K562 (cell line): Measurements from ENCODE around the gene MSRB2. TPM values are rescaled to one million over a fixed set of nuclear protein-coding genes. Genes with fewer than 3 reads are reported as not detected.

ENCODE experiments used
- ASH1L ChIP-seq: fragments of 450-650 bp; IDR thresholded peaks from 2 replicates; pipeline ENCODE4 v1.6.1; 2018; ENCODE audit warnings: borderline replicate concordance, mild to moderate bottlenecking, low read depth; ENCODE audit not compliant: partially characterized antibody
- BCL6 ChIP-seq: fragments of 250-450 bp; sonication (Bioruptor Pico); IDR thresholded peaks from 2 replicates; pipeline ENCODE4 v1.4.0; 2020
- CBX5 ChIP-seq: IDR thresholded peaks from 2 replicates; pipeline ENCODE4 v1.6.1; 2014; ENCODE audit warnings: low read depth, borderline replicate concordance
- CREB5 ChIP-seq: fragments of 250-450 bp; sonication (Bioruptor Pico); IDR thresholded peaks from 2 replicates; pipeline ENCODE4 v1.5.0; 2020; ENCODE audit warnings: mild to moderate bottlenecking
- DACH1 ChIP-seq: fragments of 450-650 bp; IDR thresholded peaks from 2 replicates; pipeline ENCODE4 v1.6.1; 2018; ENCODE audit not compliant: partially characterized antibody
- ETV1 ChIP-seq: fragments of 450-650 bp; conservative IDR thresholded peaks from 2 replicates; pipeline ENCODE4 v1.6.1; 2016; ENCODE audit warnings: missing genetic modification characterization, control low read depth, low read depth, missing compliant biosample characterization
- FOXA1 ChIP-seq: fragments of 450-650 bp; IDR thresholded peaks from 2 replicates; pipeline ENCODE4 v1.6.1; 2016; ENCODE audit warnings: mild to moderate bottlenecking, borderline replicate concordance
- GATA2 ChIP-seq: sonication (generic); formaldehyde crosslinking; IDR thresholded peaks from 2 replicates; pipeline ENCODE4 v1.4.0; 2020; ENCODE audit warnings: mild to moderate bottlenecking, missing genetic modification reagents
- HEY1 ChIP-seq: fragments of 250-450 bp; sonication (Bioruptor Pico); IDR thresholded peaks from 2 replicates; pipeline ENCODE4 v1.5.0; 2020; ENCODE audit warnings: mild to moderate bottlenecking, moderate library complexity, borderline replicate concordance
- KDM5B ChIP-seq: fragments of 200-600 bp; sonication (generic); IDR thresholded peaks from 2 replicates; pipeline ENCODE4 v1.6.1; 2012; ENCODE audit warnings: low read depth, mild to moderate bottlenecking, moderate library complexity, low read length, control low read depth, inconsistent platforms; ENCODE audit not compliant: insufficient replicate concordance
- LARP7 ChIP-seq: fragments of 450-650 bp; IDR thresholded peaks from 2 replicates; pipeline ENCODE4 v1.6.1; 2016
- LCOR ChIP-seq: sonication (generic); formaldehyde crosslinking; IDR thresholded peaks from 2 replicates; pipeline ENCODE4 v1.8.0; 2022; ENCODE audit warnings: mild to moderate bottlenecking, missing genetic modification reagents
- NCOA6 ChIP-seq: fragments of 450-650 bp; IDR thresholded peaks from 2 replicates; pipeline ENCODE4 v1.6.1; 2017; ENCODE audit warnings: mild to moderate bottlenecking
- NELFE ChIP-seq: IDR thresholded peaks from 2 replicates; pipeline ENCODE4 v1.6.1; 2011; ENCODE audit warnings: mild to moderate bottlenecking; ENCODE audit not compliant: insufficient read depth, insufficient read length
- NFXL1 ChIP-seq: fragments of 450-650 bp; formaldehyde crosslinking; IDR thresholded peaks from 2 replicates; pipeline ENCODE4 v1.4.0; 2021; ENCODE audit warnings: mild to moderate bottlenecking
- PRMT5 ChIP-seq: sonication (generic); formaldehyde crosslinking; IDR thresholded peaks from 2 replicates; pipeline ENCODE4 v1.5.0; 2020; ENCODE audit warnings: missing genetic modification reagents
- RBM17 ChIP-seq: fragments of 200-400 bp; formaldehyde crosslinking; IDR thresholded peaks from 2 replicates; pipeline ENCODE4 v1.6.1; 2017; ENCODE audit warnings: low read depth, mild to moderate bottlenecking, low read length, borderline replicate concordance
- RFX1 ChIP-seq: fragments of 450-650 bp; IDR thresholded peaks from 2 replicates; pipeline ENCODE4 v1.6.1; 2016; ENCODE audit warnings: mild to moderate bottlenecking, moderate library complexity
- SAFB ChIP-seq: fragments of 200-400 bp; formaldehyde crosslinking; IDR thresholded peaks from 2 replicates; pipeline ENCODE4 v1.6.1; 2017; ENCODE audit warnings: low read depth, low read length, borderline replicate concordance
- SAP30 ChIP-seq: fragments of 200-600 bp; sonication (generic); IDR thresholded peaks from 2 replicates; pipeline ENCODE4 v1.6.1; 2012; ENCODE audit warnings: borderline replicate concordance, low read depth, mild to moderate bottlenecking, moderate library complexity, low read length, control low read depth, inconsistent platforms; ENCODE audit not compliant: insufficient read depth, poor library complexity, severe bottlenecking
- SIN3B ChIP-seq: fragments of 450-650 bp; IDR thresholded peaks from 2 replicates; pipeline ENCODE4 v1.6.1; 2017; ENCODE audit warnings: low read depth, mild to moderate bottlenecking, moderate library complexity
- SRSF3 ChIP-seq: fragments of 200-400 bp; formaldehyde crosslinking; IDR thresholded peaks from 2 replicates; pipeline ENCODE4 v1.6.1; 2016; ENCODE audit warnings: mild to moderate bottlenecking, low read length, moderate library complexity; ENCODE audit not compliant: insufficient read depth
- TAF7 ChIP-seq: fragments of 450-650 bp; IDR thresholded peaks from 2 replicates; pipeline ENCODE4 v1.6.1; 2016; ENCODE audit warnings: missing genetic modification characterization, missing compliant biosample characterization
- ZBTB1 ChIP-seq: sonication (generic); formaldehyde crosslinking; IDR thresholded peaks from 2 replicates; pipeline ENCODE4 v1.8.1; 2023; ENCODE audit warnings: missing genetic modification reagents, low read depth, mild to moderate bottlenecking, borderline replicate concordance
- ZNF24 ChIP-seq: fragments of 450-650 bp; IDR thresholded peaks from 2 replicates; pipeline ENCODE4 v1.6.1; 2016
- ZNF507 ChIP-seq: conservative IDR thresholded peaks from 2 replicates; pipeline ENCODE4 v1.6.1; 2017; ENCODE audit warnings: missing genetic modification characterization, missing compliant biosample characterization
- polyA plus RNA-seq, 8 experiments: library from polyadenylated mRNA; depleted of rRNA in 4 of 8; stranded (reverse) in 5 of 8; unstranded in 3 of 8; fragments of >200 nt; fragmentation: Nextera tagmentation in 2 of 8; fragmentation: Illumina TruSeq in 1 of 8; extraction: Ambion mirVana in 2 of 8; extraction: Trizol in 1 of 8; gene quantifications; 2 replicates each; pipeline versions ENCODE4 v1.2.1 to v1.2.3, GENCODE V29; 2011 to 2014; ENCODE audit warnings: inconsistent platforms in 1 of 8, missing spikeins in 1 of 8
- total RNA-seq, 7 experiments: library from RNA; depleted of rRNA in 6 of 7; stranded (reverse); fragments of >200 nt in 6 of 7; fragmentation: Illumina TruSeq in 2 of 7; extraction: Trizol in 2 of 7; gene quantifications; 2 replicates each; pipeline versions ENCODE4 v1.2.1 to v1.2.3, GENCODE V29; 2011 to 2021; ENCODE audit warnings: low replicate concordance in 1 of 7
- TF ChIP-seq, protein P1 (sequence below): sonication (generic); IDR thresholded peaks from 2 replicates; pipeline ENCODE4 v1.6.1; 2016

The MSRB2 gene
- total and polyA plus RNA-seq, 9 of the 15 experiments (the other 6 are each of a cell fraction or from before 2014, with no cell fraction given), result 1.5 to 22.3 (median 5.9) TPM

DNA sequence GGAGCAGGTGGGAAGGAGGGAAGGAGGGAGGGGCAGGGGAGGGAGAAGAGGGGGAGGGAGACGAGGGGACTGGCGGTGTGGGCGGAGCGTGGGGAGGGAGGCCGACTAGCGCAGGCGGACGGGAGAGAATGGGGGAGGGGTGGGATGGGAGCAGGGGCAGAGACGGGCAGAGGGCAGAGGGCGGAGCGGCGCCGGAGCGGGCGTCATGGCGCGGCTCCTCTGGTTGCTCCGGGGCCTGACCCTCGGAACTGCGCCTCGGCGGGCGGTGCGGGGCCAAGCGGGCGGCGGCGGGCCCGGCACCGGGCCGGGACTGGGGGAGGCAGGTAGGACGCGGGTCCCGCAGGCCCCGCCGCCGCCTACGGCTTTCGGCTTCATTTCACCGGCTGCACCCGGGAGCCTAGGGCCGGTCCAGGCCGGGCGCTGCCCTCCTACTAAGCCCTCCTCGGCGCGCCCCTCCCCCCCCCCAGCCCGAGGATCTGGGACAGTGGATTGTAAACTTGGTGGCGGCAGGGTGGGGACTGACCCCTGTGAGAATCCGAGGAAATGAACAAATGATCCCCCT lies at the start of gene MSRB2 (continued):
- no peak for TF ChIP-seq SAP30
- no peak for TF ChIP-seq SAFB
- no peak for TF ChIP-seq GATA2 (CRISPR knock-in tag)
- no peak for TF ChIP-seq NFXL1 (CRISPR knock-in tag)
- no peak for TF ChIP-seq RFX1
- no peak for TF ChIP-seq ETV1
- TF ChIP-seq NELFE, result no peak
- no peak for TF ChIP-seq FOXA1
- no peak for TF ChIP-seq KDM5B
- TF ChIP-seq RBM17, result no peak
- no peak for TF ChIP-seq ASH1L
- no peak for TF ChIP-seq PRMT5 (CRISPR knock-in tag)
- no peak for TF ChIP-seq TAF7
- no peak for TF ChIP-seq SRSF3
- TF ChIP-seq HEY1, result no peak
- no peak for TF ChIP-seq ZNF507 (tag)
- no peak for TF ChIP-seq CREB5 (CRISPR knock-in tag)
- no peak; the same call in 1 of the 2 replicates for TF ChIP-seq ZBTB1 (CRISPR knock-in tag)
- no peak for TF ChIP-seq LCOR
- no peak for TF ChIP-seq BCL6 (CRISPR knock-in tag)
- TF ChIP-seq, protein P1, sequence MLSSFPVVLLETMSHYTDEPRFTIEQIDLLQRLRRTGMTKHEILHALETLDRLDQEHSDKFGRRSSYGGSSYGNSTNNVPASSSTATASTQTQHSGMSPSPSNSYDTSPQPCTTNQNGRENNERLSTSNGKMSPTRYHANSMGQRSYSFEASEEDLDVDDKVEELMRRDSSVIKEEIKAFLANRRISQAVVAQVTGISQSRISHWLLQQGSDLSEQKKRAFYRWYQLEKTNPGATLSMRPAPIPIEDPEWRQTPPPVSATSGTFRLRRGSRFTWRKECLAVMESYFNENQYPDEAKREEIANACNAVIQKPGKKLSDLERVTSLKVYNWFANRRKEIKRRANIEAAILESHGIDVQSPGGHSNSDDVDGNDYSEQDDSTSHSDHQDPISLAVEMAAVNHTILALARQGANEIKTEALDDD, result no peak
- no peak for TF ChIP-seq CBX5
- TF ChIP-seq NCOA6, result no peak
- peak; percentile 47 for TF ChIP-seq SIN3B
- TF ChIP-seq ZNF24, result peak; percentile 10; the same call in 1 of the 2 replicates
- no peak for TF ChIP-seq LARP7
- no peak for TF ChIP-seq DACH1
